Glomerular endothelial cell (primary cell): ENCODE results near the gene NCR3LG1. TPM values are rescaled to one million over a fixed set of nuclear protein-coding genes. Genes with fewer than 3 reads are reported as not detected.
"Not testable (repeated sequence)": the region's sequence is repeated elsewhere in the genome, so short reads cannot be mapped to it uniquely, and the experiment has no call there.

Experiments
- DNase-seq: peaks from one replicate; pipeline ENCODE4 v3.0.0-alpha.2; 2011; ENCODE audit warnings: low read depth, low spot score; ENCODE audit errors: extremely low read depth
- total RNA-seq: library from RNA; depleted of rRNA; stranded (reverse); fragments of >200 nt; gene quantifications from 2 replicates; pipeline ENCODE4 v1.2.3, GENCODE V29; 2015

Gene NCR3LG1
- total RNA-seq, 1 donor from 2014 or later: 5.5 TPM

- no peak for DNase-seq
Measured at GRCh38 chr11:17408026-17408425, 56.4 kb downstream of the NCR3LG1 start.

- DNase-seq: no peak
Measured at GRCh38 chr11:17408641-17409040, 57.0 kb downstream of the NCR3LG1 start.

GRCh38 chr11:17410606-17411379 is 59.2 kb downstream of the NCR3LG1 start:
- DNase-seq: no peak

- no peak for DNase-seq
Measured at GRCh38 chr11:17411418-17411817, 59.8 kb downstream of the NCR3LG1 start.

- DNase-seq: no peak
Measured at GRCh38 chr11:17412488-17413180, 61.0 kb downstream of the NCR3LG1 start.

GRCh38 chr11:17413414-17414316 is 62.1 kb downstream of the NCR3LG1 start:
- no peak for DNase-seq

- DNase-seq: no peak
Measured at GRCh38 chr11:17414317-17414737, 62.7 kb downstream of the NCR3LG1 start.

GRCh38 chr11:17414992-17415391 is 63.4 kb downstream of the NCR3LG1 start:
- DNase-seq: no peak

GRCh38 chr11:17415523-17416104 is 64.0 kb downstream of the NCR3LG1 start:
- no peak for DNase-seq

GRCh38 chr11:17416492-17416891 is 64.9 kb downstream of the NCR3LG1 start:
- DNase-seq: no peak

- DNase-seq: no peak
Measured at GRCh38 chr11:17418444-17419081, 67.0 kb downstream of the NCR3LG1 start.

- no peak for DNase-seq
Measured at GRCh38 chr11:17421781-17422180, 70.2 kb downstream of the NCR3LG1 start.

GRCh38 chr11:17423533-17424310 is 72.1 kb downstream of the NCR3LG1 start:
- no peak for DNase-seq

- not testable (repeated sequence) for DNase-seq
Measured at GRCh38 chr11:17426233-17426632, 74.6 kb downstream of the NCR3LG1 start.

Other genes starting within 250 kb of the NCR3LG1 start
- gene PIK3C2A, start 143.8 kb upstream of the NCR3LG1 start, total RNA-seq: 56.3 and 57.8 TPM in 2 replicates
- 59.2 and 61.7 TPM in 2 replicates for gene NUCB2, start 75.1 kb upstream of the NCR3LG1 start, total RNA-seq
- 1.0 TPM in 1 of 2 replicates, not detected in the other for gene KCNJ11, start 36.9 kb downstream of the NCR3LG1 start, total RNA-seq
- not detected in 2 replicates for gene ABCC8, start 125.0 kb downstream of the NCR3LG1 start, total RNA-seq
- not detected in 2 replicates for gene USH1C, start 192.6 kb downstream of the NCR3LG1 start, total RNA-seq
- not detected in 2 replicates for gene OTOG, start 195.5 kb downstream of the NCR3LG1 start, total RNA-seq